Naive thymus-derived CD8-positive, alpha-beta T cell (primary cell): ENCODE data around the gene SKIC3. TPM values are rescaled to one million over a fixed set of nuclear protein-coding genes. Genes with fewer than 3 reads are reported as not detected.

Experiments used
- ATAC-seq, 2 donors: fragments of 150-1000 bp; cut with Tn5 transposase in 1 of 2; sonication (Bioruptor Pico), chemical (Tn5 transposase) in 1 of 2; 1 replicate in 1 of 2; 2 replicates in 1 of 2; pipeline ENCODE4 v1.10.0; 2021; ENCODE audit warnings: mild to moderate bottlenecking in 2 of 2, moderate library complexity in 2 of 2
- POLR2A ChIA-PET: fragments of 350-600 bp; sonication (Branson Sonifier 250); formaldehyde crosslinking; loops from one replicate; lab custom pipeline; 2021; ENCODE audit warnings: antibody characterized with exemption; lab: Charles Lee
- DNase-seq, 10 donors: peaks; one replicate each; pipeline versions ENCODE4 v3.0.0 to v3.0.0-alpha.2; 2020 to 2022
- H3K27ac Mint-ChIP-seq, 10 donors: one replicate each; pipeline ENCODE4 v1.8.0; 2020 to 2022; ENCODE audit warnings: mild to moderate bottlenecking in 10 of 10, mixed read lengths in 10 of 10, moderate library complexity in 4 of 10, inconsistent platforms in 1 of 10
- H3K27me3 Mint-ChIP-seq, 5 donors: one replicate each; pipeline ENCODE4 v1.8.0; 2021 to 2022; ENCODE audit warnings: mixed read lengths in 5 of 5
- H3K36me3 Mint-ChIP-seq, 3 donors: one replicate each; pipeline ENCODE4 v1.8.0; 2020 to 2022; ENCODE audit warnings: mixed read lengths in 3 of 3, mild to moderate bottlenecking in 2 of 3, inconsistent platforms in 1 of 3
- H3K4me1 Mint-ChIP-seq, 4 donors: one replicate each; pipeline ENCODE4 v1.8.0; 2021 to 2022; ENCODE audit warnings: mixed read lengths in 4 of 4
- H3K4me3 Mint-ChIP-seq, 10 donors: one replicate each; pipeline ENCODE4 v1.8.0; 2020 to 2022; ENCODE audit warnings: mild to moderate bottlenecking in 10 of 10, mixed read lengths in 10 of 10, moderate library complexity in 6 of 10, inconsistent platforms in 1 of 10
- H3K9me3 Mint-ChIP-seq, 9 donors: one replicate each; pipeline ENCODE4 v1.8.0; 2020 to 2022; ENCODE audit warnings: mixed read lengths in 9 of 9, mild to moderate bottlenecking in 3 of 9, inconsistent platforms in 1 of 9, moderate library complexity in 1 of 9
- polyA plus RNA-seq, 3 donors: library from polyadenylated mRNA; unstranded; fragments of 300-500 nt; fragmentation: Illumina TruSeq; gene quantifications; one replicate each; pipeline ENCODE4 v1.2.3, GENCODE V29; 2021
- total RNA-seq, 8 experiments: library from RNA in 2 of 8; stranded (reverse) in 2 of 8; gene quantifications; one replicate each; pipeline ENCODE4 v1.2.3 and lab custom pipeline; 2021 to 2026

The SKIC3 gene
- total RNA-seq, result 10 to 100 TPM; 92.1 to 93.5 TPM
- 10 to 100 TPM; 36.7 to 46.1 (median 38.8) TPM for polyA plus RNA-seq
- total RNA-seq (lab: John Stamatoyannopoulos, UW), result 143 to 219 (median 182) reads per million in 6 experiments

DNA sequence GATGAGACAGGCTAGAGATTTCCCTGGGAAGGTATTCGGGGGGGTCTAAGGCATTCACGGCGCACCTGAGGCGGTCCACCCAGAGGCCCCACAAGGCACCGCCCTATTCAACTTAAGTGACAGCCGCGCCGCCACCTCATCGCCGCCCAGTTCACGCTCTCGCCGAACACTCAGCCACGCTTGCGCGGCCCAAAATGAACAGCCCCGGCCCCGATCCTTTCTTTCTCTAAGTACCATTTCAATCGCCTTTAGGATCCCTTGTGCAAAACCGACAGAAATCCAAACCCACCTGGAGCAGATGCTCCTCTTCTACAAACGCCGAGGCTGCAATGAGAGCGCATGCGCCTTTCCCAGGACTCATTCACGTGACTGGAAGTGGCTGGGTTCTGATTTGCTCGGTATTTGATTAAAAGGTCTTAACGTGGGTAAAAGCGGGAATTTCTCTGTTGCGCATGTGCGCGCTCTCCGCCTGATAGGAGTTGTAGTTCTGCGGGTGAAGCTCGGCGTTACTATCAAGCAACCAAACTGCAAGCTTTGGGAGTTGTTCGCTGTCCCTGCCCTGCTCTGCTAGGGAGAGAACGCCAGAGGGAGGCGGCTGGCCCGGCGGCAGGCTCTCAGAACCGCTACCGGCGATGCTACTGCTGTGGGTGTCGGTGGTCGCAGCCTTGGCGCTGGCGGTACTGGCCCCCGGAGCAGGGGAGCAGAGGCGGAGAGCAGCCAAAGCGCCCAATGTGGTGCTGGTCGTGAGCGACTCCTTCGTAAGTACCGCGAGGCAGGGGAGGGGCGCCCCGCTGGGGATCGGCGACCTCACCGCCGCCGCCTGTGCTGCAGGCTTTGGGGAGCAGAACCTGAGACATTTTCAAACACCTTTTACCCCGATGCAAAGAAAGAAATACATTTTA lies at the start of gene SKIC3, which contains the start of gene ARSK:
Gene SKIC3 (minus strand): TSS at position 331 of the 902 bp plus-strand sequence. CDS start 7,827 bp downstream, outside the sequence.
Gene ARSK (plus strand): TSS at position 455 of the 902 bp plus-strand sequence. CDS start 178 bp downstream, at position 633.
- ATAC-seq, result peak; percentile 85 to 90
- peaks cover 5 to 21% (median 9%) of the 10 kb centered on the region in 3 donors for H3K36me3 Mint-ChIP-seq
- H3K4me1 Mint-ChIP-seq, result peaks cover 20 to 47% (median 45%) of the 10 kb centered on the region in 4 donors
- H3K4me3 Mint-ChIP-seq, result peak within 1 kb of the TSS; percentile 89 to 100 (median 97)
- DNase-seq, result peak; percentile 76 to 98 (median 92)
- POLR2A ChIA-PET, result interaction anchor here (0.6 to 1.5 kb wide), 6 partner anchors 66 to 315 kb away, joined by 3 to 10 read pairs (median 3); partner anchors contain the start of genes RFESD and RHOBTB3
- no peaks in the 10 kb centered on the region for H3K27me3 Mint-ChIP-seq
- peak within 1 kb of the TSS; percentile 81 to 99 (median 98) for H3K27ac Mint-ChIP-seq
- no peaks in the 10 kb centered on the region for H3K9me3 Mint-ChIP-seq

DNA sequence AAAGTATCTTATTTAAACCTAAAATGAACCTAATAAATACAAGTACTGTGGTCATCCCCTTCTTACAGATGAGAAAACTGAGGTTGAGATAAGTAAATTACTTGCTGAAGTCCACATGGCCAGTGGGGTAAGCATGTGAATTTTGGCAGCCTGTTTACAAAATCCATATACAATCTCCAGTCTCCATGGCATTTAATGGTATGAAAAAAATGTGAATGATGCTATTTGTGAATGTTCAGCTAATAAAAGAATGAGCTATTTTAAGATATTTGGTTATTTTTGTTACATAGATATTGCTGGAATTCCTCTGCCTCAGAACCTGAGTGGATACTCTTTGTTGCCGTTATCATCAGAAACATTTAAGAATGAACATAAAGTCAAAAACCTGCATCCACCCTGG lies 45.8 kb upstream of the SKIC3 start:
- Mint-ChIP-seq H3K36me3 (peaks cover 0 to 39% (median 8%) of the 10 kb centered on the region in 3 donors), H3K27me3 (no peaks in the 10 kb centered on the region), H3K4me1 (peaks cover 0 to 6% (median 0%) of the 10 kb centered on the region in 4 donors), H3K9me3 (no peaks in the 10 kb centered on the region), H3K27ac (no peak overlapping the region), H3K4me3 (no peak overlapping the region)
- POLR2A ChIA-PET, result no interaction called here
- ATAC-seq (no peak), DNase-seq (no peak)

DNA sequence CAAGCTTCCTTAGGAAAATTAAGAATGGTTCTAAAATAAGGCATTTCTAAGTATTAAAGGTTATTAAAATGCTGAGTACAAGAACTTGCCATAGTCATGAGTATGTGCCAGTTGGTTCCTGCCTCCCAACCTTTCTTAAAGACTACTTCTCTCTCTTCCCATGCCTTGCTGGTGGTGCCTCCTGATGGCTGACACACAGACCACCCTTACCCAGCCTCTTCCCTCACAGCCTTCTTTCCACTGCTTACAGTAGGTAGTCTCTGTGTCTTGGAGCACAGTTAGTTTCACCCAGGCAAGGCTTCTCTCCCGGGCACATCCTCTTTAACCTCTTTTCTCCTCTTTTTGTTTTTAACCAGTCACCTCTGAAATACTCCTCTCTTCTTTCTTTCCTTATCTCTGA lies 44.5 kb upstream of the SKIC3 start:
- POLR2A ChIA-PET, result no interaction called here
- no peak for DNase-seq
- H3K4me3 Mint-ChIP-seq, result no peak overlapping the region
- peaks cover 0 to 6% (median 0%) of the 10 kb centered on the region in 4 donors for H3K4me1 Mint-ChIP-seq
- peak overlapping the region in 3 of 10 donors; percentile 35 to 58 (median 57) for H3K27ac Mint-ChIP-seq
- no peaks in the 10 kb centered on the region for H3K9me3 Mint-ChIP-seq
- H3K36me3 Mint-ChIP-seq, result peaks cover 0 to 33% (median 10%) of the 10 kb centered on the region in 3 donors
- no peaks in the 10 kb centered on the region for H3K27me3 Mint-ChIP-seq
- ATAC-seq, result no peak

DNA sequence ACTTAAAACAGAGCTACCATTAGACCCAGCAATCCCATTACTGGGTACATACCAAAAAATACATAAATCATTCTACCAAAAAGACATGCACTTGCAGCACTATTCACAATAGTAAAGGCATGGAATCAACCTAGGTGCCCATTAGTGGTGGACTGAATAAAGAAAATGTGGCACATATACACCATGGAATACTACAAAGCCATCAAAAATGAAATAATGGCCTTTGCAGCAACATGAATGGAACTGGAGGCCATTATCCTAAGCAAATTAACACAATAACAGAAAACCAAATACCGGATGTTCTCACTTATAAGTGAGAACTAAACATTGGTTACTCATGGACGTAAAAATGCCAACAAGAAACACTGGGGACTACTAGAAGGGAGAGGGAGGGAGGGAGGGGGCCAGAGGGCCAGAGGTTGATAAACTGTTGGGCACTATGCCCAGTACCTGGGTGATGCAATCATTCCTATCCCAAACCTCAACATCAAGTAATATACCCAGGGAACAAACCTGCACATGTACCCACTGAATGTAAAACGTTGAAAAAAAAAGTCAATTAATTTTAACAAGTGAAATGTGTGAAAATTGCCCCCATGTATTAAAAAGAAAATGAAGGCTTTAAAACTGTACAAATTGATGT lies 40.6 kb upstream of the SKIC3 start:
- no peaks in the 10 kb centered on the region for H3K9me3 Mint-ChIP-seq
- DNase-seq (no peak), ATAC-seq (no peak)
- POLR2A ChIA-PET, result no interaction called here
- peaks cover 6 to 11% (median 8%) of the 10 kb centered on the region in 4 donors for H3K4me1 Mint-ChIP-seq
- no peak overlapping the region for H3K27ac Mint-ChIP-seq
- no peaks in the 10 kb centered on the region for H3K27me3 Mint-ChIP-seq
- H3K4me3 Mint-ChIP-seq, result no peak overlapping the region
- peaks cover 0 to 25% (median 7%) of the 10 kb centered on the region in 3 donors for H3K36me3 Mint-ChIP-seq

DNA sequence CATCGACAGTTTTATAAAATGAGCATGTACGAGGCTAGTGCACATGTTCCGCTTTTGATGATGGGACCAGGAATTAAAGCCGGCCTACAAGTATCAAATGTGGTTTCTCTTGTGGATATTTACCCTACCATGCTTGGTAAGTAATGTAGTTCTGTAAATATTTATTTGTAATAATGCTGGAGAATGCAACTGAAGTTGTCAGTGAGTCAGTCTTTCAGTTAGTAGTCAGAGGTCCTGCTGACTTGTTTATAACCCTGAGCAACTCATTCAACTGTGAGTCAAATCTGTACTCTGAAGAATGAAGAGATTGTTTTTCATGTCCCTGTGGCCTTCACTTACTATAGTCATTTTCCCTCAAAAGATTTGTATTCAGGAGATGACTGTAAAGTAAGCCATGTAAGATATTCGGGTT lies 36.7 kb upstream of the SKIC3 start:
- H3K27ac Mint-ChIP-seq, result peak overlapping the region in 1 of 10 donors; percentile 19
- no peaks in the 10 kb centered on the region for H3K9me3 Mint-ChIP-seq
- H3K4me3 Mint-ChIP-seq, result no peak overlapping the region
- DNase-seq (no peak), ATAC-seq (no peak)
- peaks cover 0 to 22% (median 7%) of the 10 kb centered on the region in 3 donors for H3K36me3 Mint-ChIP-seq
- H3K4me1 Mint-ChIP-seq, result peaks cover 10 to 16% (median 14%) of the 10 kb centered on the region in 4 donors
- POLR2A ChIA-PET, result no interaction called here
- H3K27me3 Mint-ChIP-seq, result no peaks in the 10 kb centered on the region

DNA sequence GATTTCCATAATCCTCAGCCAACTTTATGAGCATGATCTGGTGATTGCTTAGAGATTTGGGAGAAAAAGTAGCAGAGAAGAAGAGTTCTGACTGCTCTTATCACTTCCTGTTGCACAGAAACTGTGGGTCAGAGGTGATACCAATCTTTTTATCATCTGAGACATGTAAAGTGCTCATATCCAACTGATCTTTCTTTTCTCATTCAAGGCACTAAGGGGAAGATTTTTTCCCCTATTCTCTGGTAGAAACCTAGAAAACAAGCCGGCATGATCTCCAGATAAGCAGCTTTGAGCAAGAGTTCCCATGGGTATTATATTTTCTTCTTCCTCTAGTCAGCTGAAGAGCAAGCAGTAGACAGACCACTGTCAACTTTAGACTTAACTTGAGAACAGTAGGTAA lies 36.1 kb upstream of the SKIC3 start:
- Mint-ChIP-seq H3K9me3 (no peaks in the 10 kb centered on the region), H3K4me3 (no peak overlapping the region), H3K4me1 (peaks cover 10 to 16% (median 14%) of the 10 kb centered on the region in 4 donors), H3K27ac (peak overlapping the region in 5 of 10 donors; percentile 1 to 77 (median 22)), H3K36me3 (peaks cover 0 to 22% (median 7%) of the 10 kb centered on the region in 3 donors), H3K27me3 (no peaks in the 10 kb centered on the region)
- no peak for DNase-seq
- no peak for ATAC-seq
- POLR2A ChIA-PET, result no interaction called here

DNA sequence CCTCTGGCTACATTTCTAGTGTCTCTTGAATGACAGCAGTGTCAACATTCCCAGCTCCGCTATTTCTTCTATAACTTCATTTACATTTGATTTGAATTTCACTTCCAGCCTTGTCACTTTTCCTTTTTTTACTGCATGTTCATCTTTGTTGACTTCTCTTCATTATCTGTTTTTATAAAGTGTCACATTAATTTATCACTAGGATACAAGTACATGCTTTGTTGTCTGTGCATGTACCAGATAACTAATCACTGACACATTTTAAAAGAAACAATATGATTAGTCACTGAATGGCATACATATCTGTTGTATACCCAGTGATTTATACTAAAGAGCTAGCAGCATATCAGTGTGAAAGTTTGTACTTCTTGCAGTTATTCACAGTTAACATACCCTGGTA lies 29.2 kb upstream of the SKIC3 start:
- H3K27ac Mint-ChIP-seq, result peak overlapping the region in 1 of 10 donors; percentile 5
- no peak overlapping the region for H3K4me3 Mint-ChIP-seq
- ATAC-seq (no peak), DNase-seq (no peak)
- H3K27me3 Mint-ChIP-seq, result no peaks in the 10 kb centered on the region
- no peaks in the 10 kb centered on the region for H3K9me3 Mint-ChIP-seq
- H3K36me3 Mint-ChIP-seq, result peaks cover 0 to 33% (median 12%) of the 10 kb centered on the region in 3 donors
- peaks cover 0 to 2% (median under 1%) of the 10 kb centered on the region in 4 donors for H3K4me1 Mint-ChIP-seq
- POLR2A ChIA-PET, result no interaction called here

DNA sequence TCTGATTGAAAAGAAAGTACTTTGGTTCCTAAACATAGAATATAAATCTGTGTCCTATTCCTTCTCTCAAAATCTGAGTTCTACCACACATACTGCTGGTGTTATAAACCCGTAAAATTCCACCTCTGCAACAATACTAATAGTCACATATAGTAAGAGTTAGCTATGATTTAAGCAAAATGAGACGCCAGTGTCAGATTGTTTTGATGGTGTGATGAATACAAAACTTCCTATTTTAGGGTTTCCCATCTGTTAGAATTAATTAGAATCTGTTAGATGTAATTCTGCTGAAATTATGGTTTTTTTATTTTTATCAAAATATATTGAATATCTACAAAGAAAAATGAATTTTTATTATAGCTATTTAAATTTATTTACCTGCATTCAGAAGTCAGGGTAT lies 26.8 kb upstream of the SKIC3 start:
- ATAC-seq (no peak), DNase-seq (no peak)
- Mint-ChIP-seq H3K9me3 (no peaks in the 10 kb centered on the region), H3K4me3 (no peak overlapping the region), H3K4me1 (peaks cover 0 to 2% (median under 1%) of the 10 kb centered on the region in 4 donors), H3K27ac (no peak overlapping the region), H3K27me3 (no peaks in the 10 kb centered on the region), H3K36me3 (peaks cover 0 to 31% (median 12%) of the 10 kb centered on the region in 3 donors)
- POLR2A ChIA-PET, result no interaction called here

DNA sequence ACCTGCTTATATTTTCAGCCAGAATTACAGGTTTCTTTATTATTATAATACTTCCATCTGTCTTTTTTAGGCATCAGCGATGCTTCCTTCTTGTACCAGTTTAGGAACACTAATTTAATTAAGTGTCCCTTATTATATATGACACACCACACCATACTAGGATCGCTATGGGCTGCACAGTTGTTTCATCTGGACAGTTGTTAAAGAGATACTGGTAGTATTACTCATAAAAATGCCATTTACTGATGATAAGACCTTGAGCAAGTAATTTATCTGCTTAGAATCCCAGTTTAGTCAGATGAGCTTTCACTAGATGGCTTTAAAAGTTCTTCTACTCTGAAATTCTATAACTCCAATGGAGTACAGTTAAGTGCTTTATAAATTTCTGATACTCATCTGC lies 17.2 kb upstream of the SKIC3 start:
- POLR2A ChIA-PET, result no interaction called here
- ATAC-seq, result no peak
- peaks cover 12 to 62% (median 39%) of the 10 kb centered on the region in 3 donors for H3K36me3 Mint-ChIP-seq

DNA sequence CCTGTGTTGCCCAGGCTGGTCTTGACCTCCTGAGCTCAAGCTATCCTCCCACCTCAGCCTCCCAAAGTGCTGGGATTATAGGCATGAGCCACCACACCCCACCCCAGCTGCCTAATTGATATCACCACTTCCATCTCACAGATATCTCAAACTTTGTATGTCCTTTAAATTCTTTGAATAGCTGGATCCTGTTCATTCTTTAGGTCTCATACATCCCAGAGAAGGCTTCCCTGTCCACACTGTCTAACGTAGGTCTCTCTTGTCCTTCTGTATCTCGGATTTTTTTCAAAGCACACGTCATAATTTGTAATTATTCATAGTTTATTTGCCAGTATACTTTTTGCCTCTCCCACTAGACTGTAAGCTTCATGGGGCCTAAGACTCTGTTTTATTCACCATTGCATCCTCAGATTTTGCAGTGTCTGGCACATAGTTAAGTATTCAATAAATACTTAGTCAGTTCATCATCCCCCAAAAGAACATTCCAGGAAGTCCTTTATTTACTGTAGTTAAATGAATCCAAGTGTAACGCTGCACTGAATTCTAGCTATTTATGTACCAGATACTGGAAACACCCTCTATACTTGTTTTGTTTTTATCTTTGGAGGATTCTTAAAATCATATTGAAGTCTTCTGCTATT lies 10.6 kb upstream of the SKIC3 start:
- H3K4me1 Mint-ChIP-seq, result peaks cover 11 to 15% (median 13%) of the 10 kb centered on the region in 4 donors
- DNase-seq (no peak), ATAC-seq (no peak)
- H3K36me3 Mint-ChIP-seq, result peaks cover 11 to 39% (median 19%) of the 10 kb centered on the region in 3 donors
- peak overlapping the region in 2 of 10 donors; percentile 16 to 24 for H3K27ac Mint-ChIP-seq
- H3K9me3 Mint-ChIP-seq, result no peaks in the 10 kb centered on the region
- POLR2A ChIA-PET, result no interaction called here
- H3K27me3 Mint-ChIP-seq, result no peaks in the 10 kb centered on the region
- no peak overlapping the region for H3K4me3 Mint-ChIP-seq

More for the DNA sequence above, 17.2 kb upstream of the SKIC3 start:
- peaks cover 0 to 6% (median 0%) of the 10 kb centered on the region in 9 donors for H3K9me3 Mint-ChIP-seq
- H3K27me3 Mint-ChIP-seq, result no peaks in the 10 kb centered on the region
- DNase-seq, result no peak
- no peak overlapping the region for H3K4me3 Mint-ChIP-seq
- H3K27ac Mint-ChIP-seq, result no peak overlapping the region
- H3K4me1 Mint-ChIP-seq, result peaks cover 0 to 6% (median 5%) of the 10 kb centered on the region in 4 donors

DNA sequence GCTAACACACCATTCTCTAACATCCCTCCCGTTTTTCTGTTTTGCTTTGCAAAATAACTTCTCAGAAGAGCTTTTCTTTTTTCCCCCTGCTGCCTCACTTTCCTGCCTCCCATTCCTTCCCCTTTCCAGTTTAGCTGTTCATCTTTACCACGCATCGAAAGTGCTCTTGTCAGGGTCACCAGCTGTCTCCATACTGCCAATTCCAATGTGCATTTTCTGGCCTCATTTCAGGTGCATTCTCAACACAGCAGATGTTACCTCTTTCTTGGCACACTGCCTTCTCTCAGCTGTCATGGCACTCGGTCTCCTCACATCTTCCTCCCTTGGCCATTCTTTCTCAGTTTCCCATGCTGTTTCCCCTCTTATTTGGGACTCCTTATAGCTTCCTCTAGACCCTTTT lies 9.7 kb upstream of the SKIC3 start:
- Mint-ChIP-seq H3K27ac (peak overlapping the region in 1 of 10 donors; percentile 29), H3K27me3 (no peaks in the 10 kb centered on the region), H3K4me1 (peaks cover 11 to 15% (median 11%) of the 10 kb centered on the region in 4 donors), H3K36me3 (peaks cover 7 to 31% (median 19%) of the 10 kb centered on the region in 3 donors), H3K9me3 (no peaks in the 10 kb centered on the region), H3K4me3 (no peak overlapping the region)
- no peak for ATAC-seq
- POLR2A ChIA-PET, result no interaction called here
- DNase-seq, result no peak

DNA sequence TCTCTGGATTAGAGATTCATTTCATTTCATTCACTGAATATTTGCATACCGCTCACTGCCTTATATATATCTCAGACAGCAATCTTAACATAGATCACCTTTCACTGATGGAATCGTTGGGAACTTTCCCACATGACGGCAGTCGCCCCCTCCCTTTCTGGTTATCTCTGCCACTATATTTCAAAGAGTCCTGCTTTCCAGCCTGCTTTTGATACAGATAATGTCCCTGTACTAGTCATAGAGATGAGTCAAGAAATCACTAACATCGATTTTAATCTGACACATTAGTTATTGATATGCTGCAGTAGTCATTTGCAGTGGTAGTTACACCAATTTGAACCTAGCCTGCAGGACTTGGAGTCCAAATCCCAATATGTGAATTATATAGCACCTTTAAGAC lies 8.6 kb upstream of the SKIC3 start:
- Mint-ChIP-seq H3K4me3 (no peak overlapping the region), H3K4me1 (peaks cover 11 to 15% (median 11%) of the 10 kb centered on the region in 4 donors), H3K9me3 (no peaks in the 10 kb centered on the region), H3K27me3 (no peaks in the 10 kb centered on the region), H3K36me3 (peaks cover 8 to 26% (median 16%) of the 10 kb centered on the region in 3 donors), H3K27ac (peak overlapping the region in 1 of 10 donors; percentile 0)
- POLR2A ChIA-PET, result no interaction called here
- ATAC-seq (no peak), DNase-seq (no peak)
